IPS DF 19.7 (cell line): ENCODE results near the gene MAN1A1.

Experiments used
- DNase-seq: peaks from one replicate; pipeline ENCODE4 v3.0.0-alpha.2; 2013; ENCODE audit warnings: low read depth, low spot score

The MAN1A1 gene

GRCh38 chr6:119326291-119327005 is 23.1 kb downstream of the MAN1A1 start:
- DNase-seq, result no peak

- DNase-seq, result no peak
Observed at GRCh38 chr6:119325559-119326265, 23.8 kb downstream of the MAN1A1 start.

- no peak for DNase-seq
Observed at GRCh38 chr6:119324718-119325117, 24.8 kb downstream of the MAN1A1 start.

GRCh38 chr6:119323931-119324330 is 25.6 kb downstream of the MAN1A1 start:
- no peak for DNase-seq

GRCh38 chr6:119323478-119323877 is 26.1 kb downstream of the MAN1A1 start:
- no peak for DNase-seq

GRCh38 chr6:119322715-119323350 is 26.7 kb downstream of the MAN1A1 start:
- DNase-seq, result no peak

- no peak for DNase-seq
Observed at GRCh38 chr6:119322034-119322433, 27.5 kb downstream of the MAN1A1 start.

GRCh38 chr6:119319694-119320093 is 29.9 kb downstream of the MAN1A1 start:
- DNase-seq, result no peak

- no peak for DNase-seq
Observed at GRCh38 chr6:119318730-119319129, 30.8 kb downstream of the MAN1A1 start.

GRCh38 chr6:119318176-119318575 is 31.4 kb downstream of the MAN1A1 start:
- DNase-seq, result no peak

GRCh38 chr6:119317007-119317406 is 32.6 kb downstream of the MAN1A1 start:
- no peak for DNase-seq

GRCh38 chr6:119314885-119315272 is 34.7 kb downstream of the MAN1A1 start:
- DNase-seq, result no peak

GRCh38 chr6:119313937-119314884 is 35.4 kb downstream of the MAN1A1 start:
- DNase-seq, result no peak

- DNase-seq, result no peak
Observed at GRCh38 chr6:119312875-119313338, 36.7 kb downstream of the MAN1A1 start.

GRCh38 chr6:119312441-119312840 is 37.1 kb downstream of the MAN1A1 start:
- no peak for DNase-seq

- DNase-seq, result no peak
Observed at GRCh38 chr6:119311514-119312142, 37.9 kb downstream of the MAN1A1 start.

- no peak for DNase-seq
Observed at GRCh38 chr6:119310486-119311036, 39.0 kb downstream of the MAN1A1 start.

- no peak for DNase-seq
Observed at GRCh38 chr6:119308991-119309657, 40.4 kb downstream of the MAN1A1 start.

GRCh38 chr6:119308048-119308570 is 41.5 kb downstream of the MAN1A1 start:
- no peak for DNase-seq

- DNase-seq, result no peak
Observed at GRCh38 chr6:119307056-119307455, 42.5 kb downstream of the MAN1A1 start.
